Inflammatory macrophage (primary cell): Measurements from ENCODE around the gene PLCD1.
"Not testable (repeated sequence)": the region's sequence is repeated elsewhere in the genome, so short reads cannot be mapped to it uniquely, and the experiment has no call there.

Source experiments
- DNase-seq, 2 donors: peaks; one replicate each; pipeline ENCODE4 v3.0.0-alpha.2; 2020 to 2022

The PLCD1 gene

DNA sequence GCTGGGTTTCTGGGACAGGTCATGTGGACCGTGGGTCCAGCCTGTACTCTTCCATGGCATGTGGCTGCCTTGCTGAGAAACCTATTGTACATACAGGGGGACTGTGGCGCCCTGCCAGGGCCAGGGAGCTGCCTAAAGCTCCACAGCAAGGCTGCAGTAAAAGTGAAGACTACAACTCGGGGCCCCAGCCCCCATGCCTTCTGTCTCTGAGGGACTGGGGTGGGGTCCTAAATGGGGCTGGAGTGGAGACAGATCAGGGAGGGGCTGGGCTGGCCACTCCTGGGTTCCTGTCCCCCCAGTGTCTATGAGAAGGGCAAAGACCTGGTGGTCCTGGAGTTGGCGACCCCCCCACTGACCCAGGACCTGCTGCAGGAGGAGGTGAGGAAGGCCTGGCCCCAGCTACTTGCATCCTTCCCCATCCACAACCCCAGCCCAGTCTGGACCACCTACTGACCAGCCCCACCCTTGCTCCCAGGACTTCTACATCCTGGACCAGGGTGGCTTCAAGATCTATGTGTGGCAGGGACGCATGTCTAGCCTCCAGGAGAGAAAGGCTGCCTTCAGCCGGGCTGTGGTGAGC is 31.6 kb downstream of the PLCD1 start:
- DNase-seq, result no peak

- DNase-seq, result no peak
Measured at GRCh38 chr3:37997342-37997741, 32.1 kb downstream of the PLCD1 start.

- DNase-seq, result peak; percentile 86 to 88
Measured at GRCh38 chr3:37996785-37997301, 32.6 kb downstream of the PLCD1 start.

GRCh38 chr3:37995652-37996641 is 33.5 kb downstream of the PLCD1 start:
- DNase-seq, result no peak

GRCh38 chr3:37994639-37994972 is 34.8 kb downstream of the PLCD1 start:
- DNase-seq, result no peak

GRCh38 chr3:37993820-37994638 is 35.4 kb downstream of the PLCD1 start:
- DNase-seq, result peak; percentile 97 to 99

- DNase-seq, result peak in 1 of 2 donors; percentile 53
Measured at GRCh38 chr3:37993460-37993819, 36.0 kb downstream of the PLCD1 start.

DNA sequence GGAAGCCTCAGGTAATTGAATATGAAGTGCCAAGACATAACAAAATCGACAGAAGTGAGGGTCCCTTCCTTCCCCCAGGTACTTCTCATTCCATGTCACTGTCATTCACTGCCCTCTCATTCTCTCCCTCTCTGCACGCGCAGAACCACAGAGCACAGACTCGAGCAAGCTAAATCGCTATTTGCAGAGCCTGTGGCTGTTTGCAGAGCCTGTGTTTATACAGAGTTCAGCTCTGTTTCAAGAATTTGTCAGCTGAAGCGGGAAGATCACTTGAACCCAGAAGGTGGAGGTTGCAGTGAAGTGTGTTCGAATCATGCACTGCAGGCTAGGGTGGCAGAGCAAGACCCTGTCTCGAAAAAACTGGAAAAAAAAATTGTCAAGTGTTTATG is 36.4 kb downstream of the PLCD1 start:
- no peak for DNase-seq

- no peak for DNase-seq
Measured at GRCh38 chr3:37992271-37993066, 37.0 kb downstream of the PLCD1 start.

- DNase-seq, result no peak
Measured at GRCh38 chr3:37991823-37992222, 37.6 kb downstream of the PLCD1 start.

DNA sequence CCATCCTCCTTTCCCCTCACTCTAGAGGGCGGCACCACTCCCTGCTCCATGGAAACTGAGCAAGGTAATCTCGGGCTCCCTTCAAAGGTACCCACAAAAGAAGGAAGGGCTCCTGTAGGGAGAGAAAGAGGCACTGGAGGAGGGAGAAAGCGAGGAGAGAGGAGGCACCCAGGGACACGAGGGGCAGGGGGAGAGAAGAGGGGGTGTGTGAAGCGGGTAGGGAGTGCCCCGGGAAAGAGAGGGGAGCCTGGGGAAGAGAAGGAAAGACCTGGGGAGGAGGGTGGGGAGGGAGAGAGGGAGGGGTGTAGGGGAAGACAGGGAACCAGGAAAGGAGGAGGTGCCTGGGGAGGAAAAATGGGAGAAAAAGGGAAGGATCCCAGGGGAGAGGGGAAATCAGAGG is 38.3 kb downstream of the PLCD1 start:
- no peak for DNase-seq

DNA sequence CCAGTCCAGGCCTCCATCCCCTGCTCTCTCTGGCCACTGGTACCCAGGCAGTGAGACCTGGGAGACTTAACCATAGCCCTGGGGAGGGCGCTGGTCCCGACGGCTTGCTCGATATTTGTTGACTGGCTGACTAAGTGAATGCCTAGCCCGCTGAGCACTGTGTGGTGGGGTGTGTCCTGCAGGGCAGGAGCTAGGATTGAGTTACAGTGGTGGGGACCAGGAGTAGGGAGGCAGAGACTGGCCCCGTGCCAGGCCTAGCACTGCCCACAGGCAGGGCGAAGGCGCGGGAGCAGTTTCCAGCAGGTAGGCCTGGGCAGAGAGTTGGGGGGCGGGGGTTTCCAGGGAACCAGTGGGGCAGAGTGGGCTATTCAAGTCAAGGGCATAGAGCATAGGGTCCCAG is 38.9 kb downstream of the PLCD1 start, which contains the start of gene VILL:
Gene VILL (plus strand): TSS at position 260 of the 400 bp plus-strand sequence. CDS start 2,887 bp downstream, outside the sequence.
- DNase-seq, result no peak

- DNase-seq, result no peak
Measured at GRCh38 chr3:37989821-37990480, 39.5 kb downstream of the PLCD1 start.

DNA sequence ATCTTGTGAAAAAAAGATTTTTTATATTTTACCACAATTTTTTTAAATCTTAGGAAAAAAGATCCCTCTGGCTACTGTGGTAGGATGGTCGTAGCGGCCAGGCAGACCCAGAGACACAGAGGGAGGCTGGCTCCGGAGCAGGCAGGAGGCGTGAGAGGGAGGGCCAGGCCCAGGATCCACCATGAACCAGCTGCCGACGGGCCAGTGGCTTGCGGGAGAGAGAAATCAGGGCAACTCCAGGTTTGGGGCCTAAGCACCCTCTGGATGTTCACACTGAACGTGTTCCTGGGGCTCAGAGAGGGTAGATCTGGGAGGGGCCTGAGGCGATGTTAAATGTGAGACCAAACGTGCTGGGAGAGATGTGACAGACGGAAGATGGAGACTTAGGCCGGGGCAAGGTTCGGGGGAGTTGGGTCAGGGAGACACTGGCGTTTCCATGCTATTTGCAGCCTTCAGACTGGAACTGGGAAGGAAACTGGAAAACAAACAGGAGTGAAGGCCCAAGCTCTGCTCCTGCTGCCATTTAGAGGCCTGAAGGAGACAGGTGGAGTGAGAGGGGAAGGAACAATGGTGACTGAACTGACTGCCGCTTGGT is 40.4 kb downstream of the PLCD1 start:
- DNase-seq, result no peak

GRCh38 chr3:37988376-37988775 is 41.1 kb downstream of the PLCD1 start:
- not testable (repeated sequence) for DNase-seq

- DNase-seq, result no peak
Measured at GRCh38 chr3:37987751-37988179, 41.7 kb downstream of the PLCD1 start.

- no peak for DNase-seq
Measured at GRCh38 chr3:37987315-37987697, 42.1 kb downstream of the PLCD1 start.

DNA sequence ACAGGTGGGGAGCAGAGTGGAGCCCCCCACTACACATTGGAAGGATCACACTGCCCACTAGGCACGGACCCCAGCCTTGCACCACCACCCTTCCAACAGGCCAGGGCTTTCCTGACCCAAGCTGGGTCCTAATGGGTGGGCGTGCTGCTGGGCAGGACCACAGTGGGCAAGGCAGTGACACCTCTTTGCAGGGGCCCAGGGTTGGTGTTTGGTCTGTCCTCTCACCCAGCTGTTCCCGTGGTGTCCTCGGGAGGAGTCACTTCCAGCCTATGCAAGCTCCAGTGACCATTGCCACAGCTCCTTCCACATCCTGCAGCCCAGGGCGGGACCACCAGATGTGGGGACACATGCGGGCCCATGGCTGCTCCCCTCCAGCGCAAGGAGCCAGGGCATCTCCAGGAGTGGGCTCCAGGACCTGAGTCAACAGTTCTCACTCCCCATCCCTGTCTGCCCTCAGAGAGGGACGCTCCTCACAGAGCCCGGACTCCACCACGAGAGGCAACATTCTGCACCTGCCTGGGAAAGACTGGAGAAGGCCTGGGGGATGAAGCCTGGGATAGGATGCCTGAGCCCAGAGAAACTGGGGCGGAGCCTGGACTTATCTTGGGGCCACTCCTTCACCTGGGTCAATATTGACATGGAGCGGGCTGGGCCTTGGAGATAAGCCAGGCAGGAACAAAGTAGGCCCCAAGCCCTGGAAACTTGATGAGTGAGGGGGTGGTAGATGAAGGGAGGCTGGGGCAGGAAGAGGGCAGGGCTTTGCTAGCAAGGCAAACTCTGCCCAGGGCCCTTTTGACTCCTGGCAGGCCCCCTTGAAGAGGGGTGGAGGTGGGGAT is 42.7 kb downstream of the PLCD1 start:
- DNase-seq, result no peak

DNA sequence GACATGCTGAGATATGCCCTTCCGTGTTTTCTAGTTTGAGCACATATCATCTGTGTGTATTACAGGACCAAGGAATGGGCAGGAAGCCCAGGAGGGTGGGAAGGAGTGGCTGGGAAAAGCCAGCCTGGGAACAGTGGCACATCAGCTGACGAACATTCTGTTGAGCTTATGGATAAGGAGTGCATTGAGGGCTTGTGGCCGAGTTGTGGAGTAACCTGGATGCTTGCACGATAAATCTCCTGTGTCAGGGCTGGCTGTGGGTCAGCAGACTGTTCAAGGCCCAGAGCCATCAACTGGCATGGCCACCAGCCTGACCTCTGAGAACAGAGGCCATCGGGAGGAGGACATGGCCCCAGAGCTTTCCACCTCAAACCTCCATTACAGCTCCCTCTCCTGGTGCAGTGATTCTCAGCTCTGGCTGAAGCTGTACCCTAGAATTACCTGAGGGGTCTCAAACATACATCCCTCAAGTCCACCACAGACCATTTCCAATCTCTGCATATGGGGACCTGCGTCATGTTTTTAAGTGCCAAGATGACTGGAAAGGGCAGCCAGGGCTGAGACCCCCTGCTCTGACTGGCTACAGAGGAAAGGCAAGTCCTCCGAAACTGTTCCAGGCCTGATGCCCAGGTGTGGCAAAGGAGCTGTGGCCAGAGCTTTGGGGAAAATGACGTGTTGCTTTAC is 43.7 kb downstream of the PLCD1 start:
- DNase-seq, result no peak

DNA sequence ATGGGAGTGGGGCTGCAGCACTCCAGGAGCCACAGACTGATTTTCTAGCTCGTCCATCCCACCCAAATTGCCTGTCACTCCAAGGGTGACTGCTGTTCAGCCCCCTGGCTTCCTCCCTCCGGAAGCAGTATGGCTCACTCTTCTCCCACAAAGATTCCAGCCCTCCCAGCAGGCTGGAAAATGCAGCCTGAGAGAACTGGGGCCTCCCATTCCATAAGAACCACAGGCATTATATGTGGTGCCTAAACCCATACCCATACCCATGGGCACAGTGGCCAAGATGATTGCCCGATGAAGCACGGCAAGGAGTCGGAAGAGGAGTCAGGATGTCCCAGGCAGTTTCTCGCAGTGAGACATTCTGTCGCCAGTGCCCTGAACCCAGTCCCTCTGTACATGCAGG is 44.8 kb downstream of the PLCD1 start:
- no peak for DNase-seq
